ENCODE data around the gene ZHX3. TPM values are rescaled to one million over a fixed set of nuclear protein-coding genes. Genes with fewer than 3 reads are reported as not detected.

The ZHX3 gene
- polyA plus RNA-seq, 3 donors: 0.58 to 3.2 (median 1.1) TPM

- Histone ChIP-seq H3K27ac (ENCODE audit: low read depth in 1 of 2, low read length in 2 of 2) (no peak overlapping the region), H4K20me1 (ENCODE audit: insufficient read depth, low read length) (no peaks in the 10 kb centered on the region), H3K79me2 (ENCODE audit: insufficient read depth, low read length) (no peaks in the 10 kb centered on the region), H3K4me2 (replicated peaks; ENCODE audit: extremely low read depth, low read length, poor library complexity, severe bottlenecking) (no peak overlapping the region), H3K36me3 (replicated peaks in 1 of 2; ENCODE audit: control insufficient read depth in 1 of 2, insufficient read depth in 2 of 2, low read length in 2 of 2) (no peaks in the 10 kb centered on the region), H3K4me3 (replicated peaks in 1 of 3; ENCODE audit: low read depth in 2 of 3, low read length in 3 of 3) (no peak overlapping the region), H3K27me3 (ENCODE audit: control insufficient read depth in 2 of 2, insufficient read depth in 2 of 2, low read length in 2 of 2) (peaks cover 0 to 2% of the 10 kb centered on the region in 2 donors), H3K9me3 (replicated peaks in 1 of 2; ENCODE audit: control insufficient read depth in 1 of 2, insufficient read depth in 1 of 2, low read length in 2 of 2) (no peaks in the 10 kb centered on the region), H2AFZ (ENCODE audit: insufficient read depth, low read depth, low read length, poor library complexity, severe bottlenecking) (no peak overlapping the region), H3K4me1 (ENCODE audit: control insufficient read depth in 1 of 2, insufficient read depth in 2 of 2, low read length in 2 of 2) (no peaks in the 10 kb centered on the region), H3K9ac (ENCODE audit: insufficient read depth, low read length, poor library complexity, severe bottlenecking) (no peak overlapping the region)
- H3K4me3 Mint-ChIP-seq: no peak overlapping the region
- H3K27ac Mint-ChIP-seq: no peak overlapping the region
- no peak for DNase-seq
- H3K36me3 Mint-ChIP-seq: peaks cover 8 to 14% of the 10 kb centered on the region in 2 donors
- H3K9me3 Mint-ChIP-seq: no peaks in the 10 kb centered on the region
- no peak for TF ChIP-seq CTCF (IDR thresholded peaks at IDR 0.05)
- peaks cover 0 to 2% (median 0%) of the 10 kb centered on the region in 3 donors for H3K27me3 Mint-ChIP-seq (ENCODE audit: low read depth in 3 of 3)
- no peaks in the 10 kb centered on the region for H3K4me1 Mint-ChIP-seq
- intact Hi-C loops (cut with micrococcal nuclease): no loop called here
- 86% methylated on average over 1 of the region's 2 CpGs for WGBS (ENCODE audit: insufficient coverage)
Observed at GRCh38 chr20:41265938-41266337, 51.6 kb downstream of the ZHX3 start.

DNA sequence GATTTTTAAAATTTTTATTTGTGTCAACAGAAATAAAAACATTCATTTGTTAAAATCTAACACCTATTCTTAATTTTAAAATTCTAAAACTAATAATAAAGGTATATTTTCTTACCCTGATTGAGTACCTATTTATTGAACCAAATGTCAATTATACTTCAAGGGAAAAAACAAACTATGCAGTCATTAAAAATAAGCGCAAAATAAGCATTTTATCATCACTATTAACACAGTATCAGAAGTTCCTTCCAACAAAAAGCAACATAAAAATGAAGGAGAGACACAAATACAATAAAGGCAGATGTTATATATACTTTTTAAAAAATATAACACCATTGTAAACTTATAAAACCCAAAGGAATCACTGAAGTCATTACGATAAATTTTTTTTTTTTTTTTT is 52.7 kb downstream of the ZHX3 start:
- no peak for DNase-seq
- Histone ChIP-seq H3K79me2 (ENCODE audit: insufficient read depth, low read length) (no peaks in the 10 kb centered on the region), H3K4me1 (ENCODE audit: control insufficient read depth in 1 of 2, insufficient read depth in 2 of 2, low read length in 2 of 2) (no peaks in the 10 kb centered on the region), H2AFZ (ENCODE audit: insufficient read depth, low read depth, low read length, poor library complexity, severe bottlenecking) (no peak overlapping the region), H4K20me1 (ENCODE audit: insufficient read depth, low read length) (no peaks in the 10 kb centered on the region), H3K4me3 (replicated peaks in 1 of 3; ENCODE audit: low read depth in 2 of 3, low read length in 3 of 3) (no peak overlapping the region), H3K4me2 (replicated peaks; ENCODE audit: extremely low read depth, low read length, poor library complexity, severe bottlenecking) (no peak overlapping the region), H3K9ac (ENCODE audit: insufficient read depth, low read length, poor library complexity, severe bottlenecking) (no peak overlapping the region), H3K27me3 (ENCODE audit: control insufficient read depth in 2 of 2, insufficient read depth in 2 of 2, low read length in 2 of 2) (peaks cover 0 to 2% of the 10 kb centered on the region in 2 donors), H3K36me3 (replicated peaks in 1 of 2; ENCODE audit: control insufficient read depth in 1 of 2, insufficient read depth in 2 of 2, low read length in 2 of 2) (no peaks in the 10 kb centered on the region), H3K9me3 (replicated peaks in 1 of 2; ENCODE audit: control insufficient read depth in 1 of 2, insufficient read depth in 1 of 2, low read length in 2 of 2) (no peaks in the 10 kb centered on the region), H3K27ac (ENCODE audit: low read depth in 1 of 2, low read length in 2 of 2) (no peak overlapping the region)
- 100% methylated on average over 1 of the region's 2 CpGs for WGBS (ENCODE audit: insufficient coverage)
- Mint-ChIP-seq H3K27ac (no peak overlapping the region), H3K9me3 (no peaks in the 10 kb centered on the region), H3K4me1 (no peaks in the 10 kb centered on the region), H3K36me3 (peaks cover 8 to 18% of the 10 kb centered on the region in 2 donors), H3K4me3 (no peak overlapping the region), H3K27me3 (ENCODE audit: low read depth in 3 of 3) (no peaks in the 10 kb centered on the region)
- intact Hi-C loops (cut with micrococcal nuclease): no loop called here
- no peak for TF ChIP-seq CTCF (IDR thresholded peaks at IDR 0.05)

Measured in CD14-positive monocyte (primary cell).